K562 (cell line): ENCODE results near the gene ZNF180. TPM values are rescaled to one million over a fixed set of nuclear protein-coding genes. Genes with fewer than 3 reads are reported as not detected.

Experiments used
- CREB3L1 ChIP-seq: fragments of 450-650 bp; IDR thresholded peaks from 2 replicates; pipeline ENCODE4 v1.6.1; 2014; ENCODE audit warnings: low read depth, mild to moderate bottlenecking, moderate library complexity, borderline replicate concordance
- E2F3 ChIP-seq: fragments of 250-450 bp; sonication (Bioruptor Pico); IDR thresholded peaks from 2 replicates; pipeline ENCODE4 v1.4.0; 2020; ENCODE audit warnings: mild to moderate bottlenecking
- ESRRA ChIP-seq: fragments of 450-650 bp; IDR thresholded peaks from 2 replicates; pipeline ENCODE4 v1.6.1; 2014; ENCODE audit warnings: low read depth, mild to moderate bottlenecking, moderate library complexity, borderline replicate concordance
- FOXJ3 ChIP-seq: sonication (generic); formaldehyde crosslinking; IDR thresholded peaks from 2 replicates; pipeline ENCODE4 v1.4.0; 2020; ENCODE audit warnings: mild to moderate bottlenecking, missing genetic modification reagents
- GABPB1 ChIP-seq: sonication (generic); formaldehyde crosslinking; IDR thresholded peaks from 2 replicates; pipeline ENCODE4 v1.8.0; 2022; ENCODE audit warnings: mild to moderate bottlenecking, missing genetic modification reagents
- HNRNPLL ChIP-seq: fragments of 200-400 bp; formaldehyde crosslinking; IDR thresholded peaks from 2 replicates; pipeline ENCODE4 v1.6.1; 2017; ENCODE audit warnings: low read length, low read depth, mild to moderate bottlenecking; ENCODE audit not compliant: poor library complexity, severe bottlenecking
- KAT7 ChIP-seq: sonication (generic); formaldehyde crosslinking; IDR thresholded peaks from 2 replicates; pipeline ENCODE4 v1.8.0; 2022; ENCODE audit warnings: missing genetic modification reagents, mild to moderate bottlenecking, borderline replicate concordance
- KAT8 ChIP-seq: fragments of 450-650 bp; IDR thresholded peaks from 2 replicates; pipeline ENCODE4 v1.6.1; 2016; ENCODE audit warnings: low read depth, mild to moderate bottlenecking
- MTA1 ChIP-seq: fragments of 450-650 bp; IDR thresholded peaks from 2 replicates; pipeline ENCODE4 v1.6.1; 2017; ENCODE audit warnings: borderline replicate concordance
- MYC ChIP-seq, 2 experiments: fragments of 250-450 bp in 1 of 2; sonication (Bioruptor Pico) in 1 of 2; IDR thresholded peaks; 2 replicates each; pipeline versions ENCODE4 v1.5.1 to v1.6.1; 2012 to 2021; ENCODE audit warnings: low read depth in 2 of 2, borderline replicate concordance in 1 of 2, improper control_type of control experiment in 1 of 2, low read length in 1 of 2, mild to moderate bottlenecking in 1 of 2, moderate library complexity in 1 of 2
- NFXL1 ChIP-seq: fragments of 450-650 bp; formaldehyde crosslinking; IDR thresholded peaks from 2 replicates; pipeline ENCODE4 v1.4.0; 2021; ENCODE audit warnings: mild to moderate bottlenecking
- NRF1 ChIP-seq, 2 experiments: fragments of 450-650 bp; IDR thresholded peaks in 1 of 2; conservative IDR thresholded peaks in 1 of 2; 2 replicates each; pipeline ENCODE4 v1.6.1; 2014; ENCODE audit warnings: mild to moderate bottlenecking in 2 of 2
- XRCC4 ChIP-seq: IDR thresholded peaks from one replicate; pipeline ENCODE4 v1.6.1; 2011; ENCODE audit not compliant: insufficient read depth, insufficient read length; ENCODE audit errors: extremely low read depth
- ZNF175 ChIP-seq: fragments of 200-800 bp; sonication (Bioruptor generic); IDR thresholded peaks from 2 replicates; pipeline ENCODE4 v1.6.1; 2016; ENCODE audit warnings: low read depth, mild to moderate bottlenecking, missing genetic modification characterization, missing compliant biosample characterization
- ZNF764 ChIP-seq: fragments of 250-450 bp; sonication (Bioruptor Pico); IDR thresholded peaks from 2 replicates; pipeline ENCODE4 v1.4.0; 2020; ENCODE audit warnings: low read depth, mild to moderate bottlenecking, moderate library complexity
- polyA plus RNA-seq, 8 experiments: library from polyadenylated mRNA; depleted of rRNA in 4 of 8; stranded (reverse) in 5 of 8; unstranded in 3 of 8; fragments of >200 nt; fragmentation: Nextera tagmentation in 2 of 8; fragmentation: Illumina TruSeq in 1 of 8; extraction: Ambion mirVana in 2 of 8; extraction: Trizol in 1 of 8; gene quantifications; 2 replicates each; pipeline versions ENCODE4 v1.2.1 to v1.2.3, GENCODE V29; 2011 to 2014; ENCODE audit warnings: inconsistent platforms in 1 of 8, missing spikeins in 1 of 8
- total RNA-seq, 7 experiments: library from RNA; depleted of rRNA in 6 of 7; stranded (reverse); fragments of >200 nt in 6 of 7; fragmentation: Illumina TruSeq in 2 of 7; extraction: Trizol in 2 of 7; gene quantifications; 2 replicates each; pipeline versions ENCODE4 v1.2.1 to v1.2.3, GENCODE V29; 2011 to 2021; ENCODE audit warnings: low replicate concordance in 1 of 7
- TF ChIP-seq, protein P1 (sequence below): fragments of 150-350 bp; conservative IDR thresholded peaks from 2 replicates; pipeline ENCODE4 v1.6.1; 2014; ENCODE audit warnings: low read length
- TF ChIP-seq, protein P2 (sequence below), 2 experiments: fragments of 450-650 bp; IDR thresholded peaks; 2 replicates each; pipeline ENCODE4 v1.6.1; 2018; ENCODE audit warnings: mild to moderate bottlenecking in 2 of 2, low read depth in 1 of 2; ENCODE audit not compliant: partially characterized antibody in 2 of 2

The ZNF180 gene
- total and polyA plus RNA-seq, 9 of the 15 experiments (the other 6 are each of a cell fraction or from before 2014, with no cell fraction given), result 1.8 to 8.7 (median 5.9) TPM

DNA sequence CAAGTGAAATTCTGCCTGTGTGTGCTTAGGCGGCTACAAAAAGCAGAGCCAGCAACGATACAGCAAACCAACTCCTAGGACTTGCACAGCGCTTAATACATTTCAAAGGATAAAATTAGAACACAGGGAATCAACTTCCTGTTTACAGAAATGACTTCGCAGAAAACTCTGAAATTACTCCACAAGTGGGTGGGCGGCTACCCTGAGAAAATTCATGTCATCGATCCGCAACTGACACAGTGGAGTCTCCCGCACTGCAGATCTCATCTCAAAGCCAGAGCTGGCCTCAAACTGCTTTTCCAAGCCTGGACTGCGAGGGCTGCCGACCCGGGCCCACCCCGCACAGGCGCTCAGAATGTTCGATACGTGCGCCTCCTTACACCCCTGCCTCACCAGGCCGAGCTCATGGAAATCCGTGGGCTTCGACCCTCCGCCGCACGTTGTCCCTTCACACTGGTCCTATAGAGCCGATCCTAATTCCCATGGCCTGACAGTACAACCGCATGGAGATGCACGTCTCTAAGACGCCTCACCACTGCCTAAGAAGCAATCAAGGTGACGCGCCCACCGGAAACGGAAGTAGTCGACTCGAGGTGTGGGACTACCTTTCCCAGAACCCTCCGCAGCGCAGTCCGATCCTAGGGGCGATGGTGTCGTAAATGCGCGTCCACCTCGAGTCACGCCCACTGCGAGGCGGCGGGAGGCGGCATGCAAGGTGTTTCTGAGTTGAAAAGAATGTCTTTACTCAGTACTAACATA is 52.2 kb downstream of the ZNF180 start, which contains the start of gene ZNF229 (continued):
- TF ChIP-seq, protein P1, sequence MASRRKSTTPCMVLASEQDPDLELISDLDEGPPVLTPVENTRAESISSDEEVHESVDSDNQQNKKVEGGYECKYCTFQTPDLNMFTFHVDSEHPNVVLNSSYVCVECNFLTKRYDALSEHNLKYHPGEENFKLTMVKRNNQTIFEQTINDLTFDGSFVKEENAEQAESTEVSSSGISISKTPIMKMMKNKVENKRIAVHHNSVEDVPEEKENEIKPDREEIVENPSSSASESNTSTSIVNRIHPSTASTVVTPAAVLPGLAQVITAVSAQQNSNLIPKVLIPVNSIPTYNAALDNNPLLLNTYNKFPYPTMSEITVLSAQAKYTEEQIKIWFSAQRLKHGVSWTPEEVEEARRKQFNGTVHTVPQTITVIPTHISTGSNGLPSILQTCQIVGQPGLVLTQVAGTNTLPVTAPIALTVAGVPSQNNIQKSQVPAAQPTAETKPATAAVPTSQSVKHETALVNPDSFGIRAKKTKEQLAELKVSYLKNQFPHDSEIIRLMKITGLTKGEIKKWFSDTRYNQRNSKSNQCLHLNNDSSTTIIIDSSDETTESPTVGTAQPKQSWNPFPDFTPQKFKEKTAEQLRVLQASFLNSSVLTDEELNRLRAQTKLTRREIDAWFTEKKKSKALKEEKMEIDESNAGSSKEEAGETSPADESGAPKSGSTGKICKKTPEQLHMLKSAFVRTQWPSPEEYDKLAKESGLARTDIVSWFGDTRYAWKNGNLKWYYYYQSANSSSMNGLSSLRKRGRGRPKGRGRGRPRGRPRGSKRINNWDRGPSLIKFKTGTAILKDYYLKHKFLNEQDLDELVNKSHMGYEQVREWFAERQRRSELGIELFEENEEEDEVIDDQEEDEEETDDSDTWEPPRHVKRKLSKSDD, result no peak
- TF ChIP-seq KAT8 (no peak), E2F3 (CRISPR knock-in tag) (no peak), GABPB1 (CRISPR knock-in tag) (peak; percentile 88), FOXJ3 (CRISPR knock-in tag) (no peak), XRCC4 (no peak), NFXL1 (no peak), KAT7 (no peak), ZNF175 (no peak), ESRRA (no peak), ZNF764 (CRISPR knock-in tag) (no peak), MTA1 (peak; percentile 80), CREB3L1 (no peak), MYC (IDR thresholded peaks at IDR 0.05; ENCODE audit: low read depth, low read length) (no peak), MYC (CRISPR knock-in tag; IDR thresholded peaks at IDR 0.05; ENCODE audit: borderline replicate concordance, low read depth) (no peak), NRF1 (conservative IDR thresholded peaks at IDR 0.05 in 1 of 2, IDR thresholded peaks at IDR 0.05 in 1 of 2) (peak; percentile 30 to 49; a peak in 2 of 4 replicates), HNRNPLL (no peak)
- TF ChIP-seq, protein P2, sequence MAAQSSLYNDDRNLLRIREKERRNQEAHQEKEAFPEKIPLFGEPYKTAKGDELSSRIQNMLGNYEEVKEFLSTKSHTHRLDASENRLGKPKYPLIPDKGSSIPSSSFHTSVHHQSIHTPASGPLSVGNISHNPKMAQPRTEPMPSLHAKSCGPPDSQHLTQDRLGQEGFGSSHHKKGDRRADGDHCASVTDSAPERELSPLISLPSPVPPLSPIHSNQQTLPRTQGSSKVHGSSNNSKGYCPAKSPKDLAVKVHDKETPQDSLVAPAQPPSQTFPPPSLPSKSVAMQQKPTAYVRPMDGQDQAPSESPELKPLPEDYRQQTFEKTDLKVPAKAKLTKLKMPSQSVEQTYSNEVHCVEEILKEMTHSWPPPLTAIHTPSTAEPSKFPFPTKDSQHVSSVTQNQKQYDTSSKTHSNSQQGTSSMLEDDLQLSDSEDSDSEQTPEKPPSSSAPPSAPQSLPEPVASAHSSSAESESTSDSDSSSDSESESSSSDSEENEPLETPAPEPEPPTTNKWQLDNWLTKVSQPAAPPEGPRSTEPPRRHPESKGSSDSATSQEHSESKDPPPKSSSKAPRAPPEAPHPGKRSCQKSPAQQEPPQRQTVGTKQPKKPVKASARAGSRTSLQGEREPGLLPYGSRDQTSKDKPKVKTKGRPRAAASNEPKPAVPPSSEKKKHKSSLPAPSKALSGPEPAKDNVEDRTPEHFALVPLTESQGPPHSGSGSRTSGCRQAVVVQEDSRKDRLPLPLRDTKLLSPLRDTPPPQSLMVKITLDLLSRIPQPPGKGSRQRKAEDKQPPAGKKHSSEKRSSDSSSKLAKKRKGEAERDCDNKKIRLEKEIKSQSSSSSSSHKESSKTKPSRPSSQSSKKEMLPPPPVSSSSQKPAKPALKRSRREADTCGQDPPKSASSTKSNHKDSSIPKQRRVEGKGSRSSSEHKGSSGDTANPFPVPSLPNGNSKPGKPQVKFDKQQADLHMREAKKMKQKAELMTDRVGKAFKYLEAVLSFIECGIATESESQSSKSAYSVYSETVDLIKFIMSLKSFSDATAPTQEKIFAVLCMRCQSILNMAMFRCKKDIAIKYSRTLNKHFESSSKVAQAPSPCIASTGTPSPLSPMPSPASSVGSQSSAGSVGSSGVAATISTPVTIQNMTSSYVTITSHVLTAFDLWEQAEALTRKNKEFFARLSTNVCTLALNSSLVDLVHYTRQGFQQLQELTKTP (IDR thresholded peaks at IDR 0.05; ENCODE audit: low read depth in 1 of 2, partially characterized antibody in 2 of 2), result peak in 1 of 2 experiments; percentile 78
